Sigmoid colon (tissue), 4 donors: ENCODE measurements around the gene FIGLA.

Source experiments
- EP300 ChIP-seq, 4 donors: sonication (generic); formaldehyde crosslinking; IDR thresholded peaks; one replicate each; pipeline ENCODE4 v1.6.1; 2017; ENCODE audit warnings: antibody characterized with exemption in 4 of 4
- POLR2A ChIP-seq, 2 donors: fragments of 450-650 bp; IDR thresholded peaks; one replicate each; pipeline ENCODE4 v1.6.1; 2016; ENCODE audit warnings: antibody characterized with exemption in 2 of 2, mild to moderate bottlenecking in 2 of 2, moderate library complexity in 2 of 2
- POLR2AphosphoS5 ChIP-seq, 4 donors: sonication (generic); formaldehyde crosslinking; IDR thresholded peaks; one replicate each; pipeline ENCODE4 v1.6.1; 2017; ENCODE audit warnings: antibody characterized with exemption in 4 of 4
- TF ChIP-seq, protein P1 (sequence below), 4 experiments: fragments of 450-650 bp in 3 of 4; fragments of 200-600 bp in 1 of 4; IDR thresholded peaks; one replicate each; pipeline ENCODE4 v1.5.1; 2016 to 2019; ENCODE audit warnings: antibody characterized with exemption in 4 of 4, mild to moderate bottlenecking in 3 of 4, moderate library complexity in 2 of 4

DNA sequence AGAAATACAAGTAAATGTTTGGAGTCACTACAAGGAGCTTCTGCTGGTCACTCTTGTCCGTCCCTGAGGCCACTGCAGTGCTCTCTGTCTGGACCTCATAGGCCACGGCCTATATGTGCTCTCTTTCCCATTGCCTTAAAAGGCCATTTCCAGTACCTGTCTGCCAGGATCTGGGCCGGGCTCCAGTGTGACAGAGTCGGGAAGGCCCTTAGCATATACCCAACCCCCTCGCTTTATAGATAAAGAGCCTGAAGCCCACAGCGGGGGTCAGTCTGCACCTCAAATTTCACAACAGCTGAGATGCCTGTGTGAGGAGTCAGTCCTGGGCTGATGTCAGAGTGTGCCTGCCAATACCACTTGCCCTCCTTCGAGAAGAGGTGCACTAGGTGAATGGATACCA, 62.3 kb downstream of the FIGLA start:
- TF ChIP-seq EP300 (IDR thresholded peaks at IDR 0.05), result no peak
- TF ChIP-seq POLR2A (IDR thresholded peaks at IDR 0.05), result no peak
- TF ChIP-seq POLR2AphosphoS5 (IDR thresholded peaks at IDR 0.05), result no peak
- TF ChIP-seq, protein P1, sequence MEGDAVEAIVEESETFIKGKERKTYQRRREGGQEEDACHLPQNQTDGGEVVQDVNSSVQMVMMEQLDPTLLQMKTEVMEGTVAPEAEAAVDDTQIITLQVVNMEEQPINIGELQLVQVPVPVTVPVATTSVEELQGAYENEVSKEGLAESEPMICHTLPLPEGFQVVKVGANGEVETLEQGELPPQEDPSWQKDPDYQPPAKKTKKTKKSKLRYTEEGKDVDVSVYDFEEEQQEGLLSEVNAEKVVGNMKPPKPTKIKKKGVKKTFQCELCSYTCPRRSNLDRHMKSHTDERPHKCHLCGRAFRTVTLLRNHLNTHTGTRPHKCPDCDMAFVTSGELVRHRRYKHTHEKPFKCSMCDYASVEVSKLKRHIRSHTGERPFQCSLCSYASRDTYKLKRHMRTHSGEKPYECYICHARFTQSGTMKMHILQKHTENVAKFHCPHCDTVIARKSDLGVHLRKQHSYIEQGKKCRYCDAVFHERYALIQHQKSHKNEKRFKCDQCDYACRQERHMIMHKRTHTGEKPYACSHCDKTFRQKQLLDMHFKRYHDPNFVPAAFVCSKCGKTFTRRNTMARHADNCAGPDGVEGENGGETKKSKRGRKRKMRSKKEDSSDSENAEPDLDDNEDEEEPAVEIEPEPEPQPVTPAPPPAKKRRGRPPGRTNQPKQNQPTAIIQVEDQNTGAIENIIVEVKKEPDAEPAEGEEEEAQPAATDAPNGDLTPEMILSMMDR (IDR thresholded peaks at IDR 0.05), result no peak
